ENCODE measurements around the gene BIRC2. TPM values are rescaled to one million over a fixed set of nuclear protein-coding genes. Genes with fewer than 3 reads are reported as not detected.
"Not testable (repeated sequence)": the region's sequence is repeated elsewhere in the genome, so short reads cannot be mapped to it uniquely, and the experiment has no call there.

Gene BIRC2
- polyA plus RNA-seq, 2 of the 4 experiments (the other 2 are of a cell fraction): 24.2 to 60.4 TPM

GRCh38 chr11:102368472-102368871 is 21.5 kb downstream of the BIRC2 start:
- FAIRE-seq: no peak
- DNase-seq (ENCODE audit: low read depth in 1 of 2, low spot score in 1 of 2): no peak
- Histone ChIP-seq H3K4me2 (no peak overlapping the region), H3K9me3 (no peaks in the 10 kb centered on the region), H3K27ac (no peak overlapping the region), H3K4me3 (no peak overlapping the region), H3K4me1 (no peaks in the 10 kb centered on the region; the same call in 2 of the 3 replicates)
- CTCF ChIA-PET: interaction anchor here (0.7 to 5.0 kb wide), 8 partner anchors 14 to 298 kb away, joined by 3 to 60 read pairs (median 4); no protein-coding TSS in a partner anchor
- 94% methylated on average over 3 of the region's 3 CpGs for WGBS (ENCODE audit: missing lambda C conversion rate)
- ATAC-seq: no peak
- TF ChIP-seq USF2 (IDR thresholded peaks at IDR 0.05) (no peak), TFCP2L1 (CRISPR knock-in tag; IDR thresholded peaks at IDR 0.05) (no peak), FOSB (CRISPR knock-in tag; IDR thresholded peaks at IDR 0.05) (no peak), CHD4 (IDR thresholded peaks at IDR 0.05; ENCODE audit: borderline replicate concordance) (no peak), EHMT2 (IDR thresholded peaks at IDR 0.05; ENCODE audit: low read depth) (no peak), HMGXB4 (CRISPR knock-in tag; IDR thresholded peaks at IDR 0.05; ENCODE audit: borderline replicate concordance) (no peak), HEYL (CRISPR knock-in tag; IDR thresholded peaks at IDR 0.05) (no peak), HOXB13 (CRISPR knock-in tag; IDR thresholded peaks at IDR 0.05; ENCODE audit: low read depth) (no peak), ELK1 (IDR thresholded peaks at IDR 0.05; ENCODE audit: low read depth, low read length) (no peak), EHF (CRISPR knock-in tag; IDR thresholded peaks at IDR 0.05) (no peak), RCOR1 (IDR thresholded peaks at IDR 0.05; ENCODE audit: low read depth, low read length) (no peak), HES2 (IDR thresholded peaks at IDR 0.05) (no peak), MYC (IDR thresholded peaks at IDR 0.05; ENCODE audit: borderline replicate concordance, low read length) (no peak), RAD21 (conservative IDR thresholded peaks at IDR 0.05 in 1 of 2, IDR thresholded peaks at IDR 0.05 in 1 of 2) (no peak), CEBPB (IDR thresholded peaks at IDR 0.05) (no peak), E2F6 (IDR thresholded peaks at IDR 0.05; ENCODE audit: borderline replicate concordance, low read depth) (no peak), REST (IDR thresholded peaks at IDR 0.05) (no peak), NFE2L2 (conservative IDR thresholded peaks at IDR 0.05; ENCODE audit: low read length) (no peak)
- POLR2A ChIA-PET: no interaction called here

- DNase-seq (ENCODE audit: low read depth in 1 of 2, low spot score in 1 of 2): peak in 1 of 2 experiments; percentile 20
- WGBS (ENCODE audit: missing lambda C conversion rate): 59% methylated on average over 27 of the region's 31 CpGs
- peak overlapping the region; percentile 67 for H3K4me2 ChIP-seq
- ATAC-seq: peak in 1 of 2 experiments; percentile 62; a peak in 3 of 6 replicates
- peak overlapping the region; percentile 38 to 77; a peak in 4 of 6 replicates for H3K27ac ChIP-seq
- CTCF ChIA-PET: interaction anchor here (1.8 kb wide), 1 partner anchor 238 kb away, joined by 4 read pairs; no protein-coding TSS in a partner anchor
- POLR2A ChIA-PET, FAIRE-seq, H3K9me3 ChIP-seq, H3K4me1 ChIP-seq: not testable (repeated sequence)
- H3K4me3 ChIP-seq: peak overlapping the region; percentile 37
Observed at GRCh38 chr11:102374633-102375424, 27.8 kb downstream of the BIRC2 start.

Data from A549 (cell line).